Ishikawa (cell line): ENCODE measurements around the gene RYR1.

Experiments
- CEBPB ChIP-seq: IDR thresholded peaks from 2 replicates; pipeline ENCODE4 v1.6.1; 2012
- CREB1 ChIP-seq: IDR thresholded peaks from 2 replicates; pipeline ENCODE4 v1.6.1; 2012; ENCODE audit warnings: low read depth
- EGR1 ChIP-seq: IDR thresholded peaks from 2 replicates; pipeline ENCODE4 v1.6.1; 2012
- EP300 ChIP-seq: IDR thresholded peaks from 2 replicates; pipeline ENCODE4 v1.6.1; 2012; ENCODE audit warnings: borderline replicate concordance
- NFIC ChIP-seq: IDR thresholded peaks from 2 replicates; pipeline ENCODE4 v1.6.1; 2012
- RAD21 ChIP-seq: IDR thresholded peaks from 2 replicates; pipeline ENCODE4 v1.6.1; 2012; ENCODE audit warnings: low read depth
- TAF1 ChIP-seq: IDR thresholded peaks from 2 replicates; pipeline ENCODE4 v1.6.1; 2012; ENCODE audit warnings: low read depth, mild to moderate bottlenecking
- TCF12 ChIP-seq: IDR thresholded peaks from 2 replicates; pipeline ENCODE4 v1.6.1; 2012; ENCODE audit warnings: low read depth
- TEAD4 ChIP-seq: IDR thresholded peaks from 2 replicates; pipeline ENCODE4 v1.6.1; 2012
- YY1 ChIP-seq: IDR thresholded peaks from 2 replicates; pipeline ENCODE4 v1.6.1; 2012; ENCODE audit warnings: low read depth
- ZBTB7A ChIP-seq: IDR thresholded peaks from 2 replicates; pipeline ENCODE4 v1.6.1; 2012; ENCODE audit warnings: low read depth
- TF ChIP-seq, protein P1 (sequence below): IDR thresholded peaks from 2 replicates; pipeline ENCODE4 v1.6.1; 2012
- TF ChIP-seq, protein P2 (sequence below): IDR thresholded peaks from 2 replicates; pipeline ENCODE4 v1.6.1; 2012; ENCODE audit warnings: low read depth, mild to moderate bottlenecking

DNA sequence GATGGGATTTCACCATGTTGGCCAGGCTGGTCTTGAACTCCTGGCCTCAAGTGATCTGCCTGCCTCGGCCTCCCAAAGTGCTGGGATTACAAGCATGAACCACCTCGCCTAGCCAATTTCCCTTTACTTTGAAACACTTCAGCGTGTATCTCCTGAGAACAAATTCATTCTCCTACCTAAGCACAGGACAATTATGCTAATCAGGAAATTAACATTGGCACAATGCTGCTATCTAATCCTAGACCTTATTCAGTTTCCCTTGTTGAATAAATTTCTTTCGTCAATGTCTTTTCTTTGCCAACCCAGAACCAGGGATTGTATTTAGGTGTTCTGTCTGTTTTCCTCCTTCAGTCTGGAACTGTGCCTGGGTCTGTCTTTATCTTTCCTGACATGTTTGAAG is 116.5 kb downstream of the RYR1 start:
- TF ChIP-seq TEAD4 (no peak), RAD21 (no peak), EGR1 (no peak), CREB1 (no peak), ZBTB7A (no peak), TAF1 (no peak), NFIC (no peak), EP300 (no peak), YY1 (no peak), CEBPB (no peak), TCF12 (no peak)
- TF ChIP-seq, protein P1, sequence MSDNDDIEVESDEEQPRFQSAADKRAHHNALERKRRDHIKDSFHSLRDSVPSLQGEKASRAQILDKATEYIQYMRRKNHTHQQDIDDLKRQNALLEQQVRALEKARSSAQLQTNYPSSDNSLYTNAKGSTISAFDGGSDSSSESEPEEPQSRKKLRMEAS: no peak
- TF ChIP-seq, protein P2, sequence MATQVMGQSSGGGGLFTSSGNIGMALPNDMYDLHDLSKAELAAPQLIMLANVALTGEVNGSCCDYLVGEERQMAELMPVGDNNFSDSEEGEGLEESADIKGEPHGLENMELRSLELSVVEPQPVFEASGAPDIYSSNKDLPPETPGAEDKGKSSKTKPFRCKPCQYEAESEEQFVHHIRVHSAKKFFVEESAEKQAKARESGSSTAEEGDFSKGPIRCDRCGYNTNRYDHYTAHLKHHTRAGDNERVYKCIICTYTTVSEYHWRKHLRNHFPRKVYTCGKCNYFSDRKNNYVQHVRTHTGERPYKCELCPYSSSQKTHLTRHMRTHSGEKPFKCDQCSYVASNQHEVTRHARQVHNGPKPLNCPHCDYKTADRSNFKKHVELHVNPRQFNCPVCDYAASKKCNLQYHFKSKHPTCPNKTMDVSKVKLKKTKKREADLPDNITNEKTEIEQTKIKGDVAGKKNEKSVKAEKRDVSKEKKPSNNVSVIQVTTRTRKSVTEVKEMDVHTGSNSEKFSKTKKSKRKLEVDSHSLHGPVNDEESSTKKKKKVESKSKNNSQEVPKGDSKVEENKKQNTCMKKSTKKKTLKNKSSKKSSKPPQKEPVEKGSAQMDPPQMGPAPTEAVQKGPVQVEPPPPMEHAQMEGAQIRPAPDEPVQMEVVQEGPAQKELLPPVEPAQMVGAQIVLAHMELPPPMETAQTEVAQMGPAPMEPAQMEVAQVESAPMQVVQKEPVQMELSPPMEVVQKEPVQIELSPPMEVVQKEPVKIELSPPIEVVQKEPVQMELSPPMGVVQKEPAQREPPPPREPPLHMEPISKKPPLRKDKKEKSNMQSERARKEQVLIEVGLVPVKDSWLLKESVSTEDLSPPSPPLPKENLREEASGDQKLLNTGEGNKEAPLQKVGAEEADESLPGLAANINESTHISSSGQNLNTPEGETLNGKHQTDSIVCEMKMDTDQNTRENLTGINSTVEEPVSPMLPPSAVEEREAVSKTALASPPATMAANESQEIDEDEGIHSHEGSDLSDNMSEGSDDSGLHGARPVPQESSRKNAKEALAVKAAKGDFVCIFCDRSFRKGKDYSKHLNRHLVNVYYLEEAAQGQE: no peak
